SJSA1 (cell line): Measurements from ENCODE around the gene ATF6. TPM values are rescaled to one million over a fixed set of nuclear protein-coding genes. Genes with fewer than 3 reads are reported as not detected.
"Not testable (repeated sequence)": the region's sequence is repeated elsewhere in the genome, so short reads cannot be mapped to it uniquely, and the experiment has no call there.

Experiments
- DNase-seq, 2 experiments: peaks; one replicate each; pipeline ENCODE4 v3.0.0-alpha.2; 2015 to 2020; ENCODE audit warnings: low spot score in 2 of 2, low read depth in 1 of 2
- H3K27ac ChIP-seq: fragments of 250-450 bp; sonication (Bioruptor Pico); 2 replicates; pipeline ENCODE4 v1.5.1; 2020; ENCODE audit warnings: mild to moderate bottlenecking, moderate library complexity
- H3K27me3 ChIP-seq: fragments of 250-450 bp; sonication (Bioruptor Pico); replicated peaks from 2 replicates; pipeline ENCODE4 v1.5.1; 2020; ENCODE audit warnings: mild to moderate bottlenecking, moderate library complexity
- H3K36me3 ChIP-seq: fragments of 250-450 bp; sonication (Bioruptor Pico); 2 replicates; pipeline ENCODE4 v1.5.1; 2020; ENCODE audit warnings: mild to moderate bottlenecking
- H3K4me1 ChIP-seq: fragments of 250-450 bp; sonication (Bioruptor Pico); replicated peaks from 2 replicates; pipeline ENCODE4 v1.6.1; 2021; ENCODE audit warnings: mild to moderate bottlenecking
- H3K4me3 ChIP-seq: fragments of 250-450 bp; sonication (Bioruptor Pico); 2 replicates; pipeline ENCODE4 v1.5.1; 2020; ENCODE audit warnings: mild to moderate bottlenecking
- H3K9me3 ChIP-seq: fragments of 250-450 bp; sonication (Bioruptor Pico); replicated peaks from 2 replicates; pipeline ENCODE4 v1.5.1; 2020; ENCODE audit warnings: mild to moderate bottlenecking
- total RNA-seq: library from RNA; depleted of rRNA; stranded (reverse); fragments of >200 nt; shearing (Covaris generic); gene quantifications from 2 replicates; pipeline ENCODE4 v1.2.3, GENCODE V29; 2014; rRNA removed

ATF6 gene
- 22.8 and 30.6 TPM in 2 replicates for total RNA-seq

GRCh38 chr1:161766102-161766981 is at the start of gene ATF6:
TSS of gene ATF6 (plus strand) at chr1:161766320. CDS start at chr1:161766361, 41 bp downstream.
- Histone ChIP-seq H3K27me3 (no peaks in the 10 kb centered on the region), H3K9me3 (no peaks in the 10 kb centered on the region), H3K36me3 (no peaks in the 10 kb centered on the region), H3K4me3 (peak within 1 kb of the TSS; percentile 66), H3K27ac (peak within 1 kb of the TSS; percentile 68), H3K4me1 (peaks cover 4% of the 10 kb centered on the region)
- DNase-seq, result peak; percentile 85 to 88

GRCh38 chr1:161718559-161719324 is 47.4 kb upstream of the ATF6 start:
- Histone ChIP-seq H3K4me3 (no peak overlapping the region), H3K9me3 (no peaks in the 10 kb centered on the region), H3K27me3 (peaks cover 5% of the 10 kb centered on the region; the same call in 1 of the 2 replicates), H3K4me1 (peaks cover 16% of the 10 kb centered on the region), H3K27ac (no peak overlapping the region), H3K36me3 (no peaks in the 10 kb centered on the region)
- no peak for DNase-seq

- Histone ChIP-seq H3K4me1 (peaks cover 16% of the 10 kb centered on the region), H3K27me3 (peaks cover 5% of the 10 kb centered on the region; the same call in 1 of the 2 replicates), H3K4me3 (no peak overlapping the region), H3K36me3 (no peaks in the 10 kb centered on the region), H3K9me3 (no peaks in the 10 kb centered on the region), H3K27ac (no peak overlapping the region)
- no peak for DNase-seq
These were observed 46.9 kb upstream of the ATF6 start for GRCh38 chr1:161719325-161719611.

- H3K4me3 ChIP-seq, result no peak overlapping the region
These were observed 45.7 kb upstream of the ATF6 start for GRCh38 chr1:161720422-161720821.

GRCh38 chr1:161720956-161721737 is 45.0 kb upstream of the ATF6 start, which contains the start of gene FCRLB:
TSS of gene FCRLB (plus strand) at chr1:161721544. CDS start at chr1:161722673, 1,129 bp downstream.
- DNase-seq, result no peak
- Histone ChIP-seq H3K36me3 (no peaks in the 10 kb centered on the region), H3K9me3 (no peaks in the 10 kb centered on the region), H3K4me3 (no peak within 1 kb of the TSS), H3K27ac (peak within 1 kb of the TSS; percentile 31), H3K27me3 (no peaks in the 10 kb centered on the region), H3K4me1 (peaks cover 27% of the 10 kb centered on the region)

More at GRCh38 chr1:161720422-161720821, 45.7 kb upstream of the ATF6 start:
- Histone ChIP-seq H3K27me3 (no peaks in the 10 kb centered on the region), H3K9me3 (no peaks in the 10 kb centered on the region), H3K27ac (no peak overlapping the region), H3K36me3 (no peaks in the 10 kb centered on the region), H3K4me1 (peaks cover 20% of the 10 kb centered on the region)
- no peak for DNase-seq

GRCh38 chr1:161721738-161722343 is 44.3 kb upstream of the ATF6 start:
- no peaks in the 10 kb centered on the region for H3K9me3 ChIP-seq
- peak; percentile 46 to 66 for DNase-seq
- H3K4me1 ChIP-seq, result peaks cover 27% of the 10 kb centered on the region
- peak overlapping the region; percentile 31 for H3K27ac ChIP-seq
- no peaks in the 10 kb centered on the region for H3K27me3 ChIP-seq
- 0 out of 2 replicates have a peak, but pooled peaks cover 2% of the 10 kb centered on the region for H3K36me3 ChIP-seq
- H3K4me3 ChIP-seq, result no peak overlapping the region

GRCh38 chr1:161722406-161722805 is 43.7 kb upstream of the ATF6 start:
- Histone ChIP-seq H3K9me3 (no peaks in the 10 kb centered on the region), H3K4me1 (peaks cover 31% of the 10 kb centered on the region), H3K27me3 (no peaks in the 10 kb centered on the region), H3K4me3 (no peak overlapping the region), H3K36me3 (0 out of 2 replicates have a peak, but pooled peaks cover 2% of the 10 kb centered on the region), H3K27ac (no peak overlapping the region)
- DNase-seq, result no peak

- no peak for DNase-seq
- Histone ChIP-seq H3K27me3 (no peaks in the 10 kb centered on the region), H3K4me3 (no peak overlapping the region), H3K36me3 (0 out of 2 replicates have a peak, but pooled peaks cover 2% of the 10 kb centered on the region), H3K27ac (no peak overlapping the region), H3K4me1 (peaks cover 38% of the 10 kb centered on the region), H3K9me3 (no peaks in the 10 kb centered on the region)
These were observed 42.5 kb upstream of the ATF6 start for GRCh38 chr1:161723459-161724141.

GRCh38 chr1:161725258-161725907 is 40.7 kb upstream of the ATF6 start:
- H3K36me3 ChIP-seq, H3K9me3 ChIP-seq, DNase-seq, H3K27me3 ChIP-seq, H3K27ac ChIP-seq: not testable (repeated sequence)
- peak overlapping the region; percentile 87 for H3K4me3 ChIP-seq
- peaks cover 44% of the 10 kb centered on the region for H3K4me1 ChIP-seq

GRCh38 chr1:161725908-161726472 is 40.1 kb upstream of the ATF6 start:
- Histone ChIP-seq H3K36me3 (0 out of 2 replicates have a peak, but pooled peaks cover 2% of the 10 kb centered on the region), H3K27ac (peak overlapping the region; percentile 46; the same call in 1 of the 2 replicates), H3K4me3 (peak overlapping the region; percentile 87), H3K4me1 (peaks cover 49% of the 10 kb centered on the region), H3K9me3 (no peaks in the 10 kb centered on the region), H3K27me3 (no peaks in the 10 kb centered on the region)
- peak; percentile 55 to 63 for DNase-seq

GRCh38 chr1:161726473-161727255 is 39.5 kb upstream of the ATF6 start:
- peak overlapping the region; percentile 87 for H3K4me3 ChIP-seq
- H3K9me3 ChIP-seq, result no peaks in the 10 kb centered on the region
- no peaks in the 10 kb centered on the region for H3K27me3 ChIP-seq
- H3K36me3 ChIP-seq, result 0 out of 2 replicates have a peak, but pooled peaks cover 2% of the 10 kb centered on the region
- peak; percentile 64 to 87 for DNase-seq
- H3K4me1 ChIP-seq, result peaks cover 44% of the 10 kb centered on the region
- peak overlapping the region; percentile 72 for H3K27ac ChIP-seq
